Astrocyte of the spinal cord (primary cell): ENCODE measurements around the gene PLPP7.
"Not testable (repeated sequence)": the region's sequence is repeated elsewhere in the genome, so short reads cannot be mapped to it uniquely, and the experiment has no call there.

Experiments
- DNase-seq: peaks from one replicate; pipeline ENCODE4 v3.0.0; 2011; ENCODE audit warnings: low read depth, low spot score
- H3K4me3 ChIP-seq: 2 replicates; pipeline ENCODE4 v1.5.1; 2011; ENCODE audit warnings: low read depth, mild to moderate bottlenecking, low read length, moderate library complexity
- CTCF ChIP-seq: IDR thresholded peaks from 2 replicates; pipeline ENCODE4 v1.5.1; 2012; ENCODE audit warnings: low read depth, mild to moderate bottlenecking, low read length, inconsistent platforms
- in situ Hi-C: cut with HindIII; loops from 2 replicates; pipeline ENCODE4 v1.10.0; 2017; ENCODE audit warnings: low sequenced_read_pairs

PLPP7 gene

GRCh38 chr9:131348631-131349521, 59.4 kb downstream of the PLPP7 start:
- no peak overlapping the region for H3K4me3 ChIP-seq
- no peak for DNase-seq
- in situ Hi-C loops, result no loop called here
- peak; percentile 14 for TF ChIP-seq CTCF

GRCh38 chr9:131349522-131349880, 60.0 kb downstream of the PLPP7 start:
- H3K4me3 ChIP-seq, result no peak overlapping the region
- no peak for DNase-seq
- in situ Hi-C loops, result no loop called here
- TF ChIP-seq CTCF, result no peak

GRCh38 chr9:131349881-131350563, 60.5 kb downstream of the PLPP7 start:
- TF ChIP-seq CTCF, result peak; percentile 89
- in situ Hi-C loops, result no loop called here
- peak; percentile 83 for DNase-seq
- peak overlapping the region; percentile 31 for H3K4me3 ChIP-seq

GRCh38 chr9:131356479-131356878, 67.0 kb downstream of the PLPP7 start:
- in situ Hi-C loops, DNase-seq, H3K4me3 ChIP-seq: not testable (repeated sequence)

- DNase-seq, result no peak
- in situ Hi-C loops, result no loop called here
Observed at GRCh38 chr9:131358556-131358955, 69.0 kb downstream of the PLPP7 start.

More at GRCh38 chr9:131358556-131358955, 69.0 kb downstream of the PLPP7 start:
- TF ChIP-seq CTCF, result no peak
- H3K4me3 ChIP-seq, result no peak overlapping the region
